Left colon (tissue), 2 donors: Measurements from ENCODE around the gene ELAPOR1. TPM values are rescaled to one million over a fixed set of nuclear protein-coding genes. Genes with fewer than 3 reads are reported as not detected.
A peak's percentile ranks its signal among the peaks of the same experiment; 100 is the strongest.

Experiments
- ATAC-seq: fragments of 200-7000 bp; cut with Tn5 transposase; one replicate; pipeline ENCODE4 v1.9.1; 2020; ENCODE audit warnings: mild to moderate bottlenecking, moderate library complexity
- DNase-seq, 2 donors: peaks; one replicate each; pipeline ENCODE4 v3.0.0-alpha.2; 2020
- intact Hi-C, 2 donors: fragments of 100-400 bp; cut with DNase I in 1 of 2; cut with micrococcal nuclease in 1 of 2; formaldehyde crosslinking; loops; one replicate each; pipeline versions ENCODE4 v1.11.2 to v1.14.0; 2022; cut with DNase I, micrococcal nuclease
- long read RNA-seq: library from polyadenylated mRNA; unstranded; transcript quantifications from one replicate; pipeline ENCODE4 v2.0.0, GENCODE V29; 2021
- total RNA-seq, 2 donors: library from RNA; stranded (reverse); fragmentation: NEBNext Ultra II Directional; extraction: Animal tissue kit (Norgen Biotek cat#: 25700); gene quantifications; one replicate each; pipeline ENCODE4 v1.2.1, GENCODE V29; 2021
- donor health status: DM: no; HTN: no; CAD: no.
- donor health status: DM: yes; HTN: yes; CAD: no.

Gene ELAPOR1
- 100 to 1,000 TPM in 1 of 2 donors, 10 to 100 TPM in 1; 96.7 to 121 TPM for total RNA-seq
- long read RNA-seq, full-length matches to known transcripts: 46 of 93 reads
- long read RNA-seq, partial matches to known transcripts: 23 of 93 reads
- long read RNA-seq, other reads (novel, unspliced or antisense): 24 of 93 reads

DNA sequence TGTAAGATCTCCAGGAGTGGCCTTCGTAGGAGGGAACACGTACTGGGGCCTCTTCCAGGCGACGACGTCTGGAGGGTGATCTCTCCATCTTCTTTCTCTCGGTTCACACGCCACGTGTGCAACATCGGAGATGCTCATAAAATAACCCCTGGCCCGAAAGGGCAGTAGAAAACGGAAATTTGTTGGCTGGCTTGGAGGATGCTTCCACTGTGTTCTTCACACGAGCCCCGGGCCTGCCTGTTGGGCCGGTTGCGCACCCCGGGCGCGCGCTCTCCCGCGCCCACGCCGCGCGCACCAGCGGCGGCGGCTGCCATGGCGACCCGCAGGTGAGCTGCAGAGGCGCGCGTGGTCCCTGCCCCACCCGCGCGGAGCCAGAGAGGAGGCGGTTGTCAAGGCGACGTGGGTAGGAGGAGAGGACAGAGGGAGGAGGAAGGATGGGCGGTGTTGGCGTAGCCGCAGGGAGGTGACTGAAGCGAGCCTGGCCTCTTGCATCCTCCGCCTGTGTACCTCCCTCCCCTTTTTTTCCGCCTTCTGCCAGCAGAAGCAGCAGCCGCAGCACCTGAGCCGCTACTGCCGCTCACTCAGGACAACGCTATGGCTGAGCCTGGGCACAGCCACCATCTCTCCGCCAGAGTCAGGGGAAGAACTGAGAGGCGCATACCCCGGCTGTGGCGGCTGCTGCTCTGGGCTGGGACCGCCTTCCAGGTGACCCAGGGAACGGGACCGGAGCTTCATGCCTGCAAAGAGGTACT, at the start of gene ELAPOR1:
Gene ELAPOR1 (plus strand): TSS at position 526 of the 752 bp plus-strand sequence. CDS start 69 bp downstream, at position 595.
- peak; percentile 82 to 90 for DNase-seq
- intact Hi-C loops: no loop called here
- ATAC-seq: peak; percentile 81

- no peak for DNase-seq
- ATAC-seq: no peak
- intact Hi-C loops: no loop called here
These were observed 48.8 kb upstream of the ELAPOR1 start for GRCh38 chr1:109065137-109065536.

- intact Hi-C loops: no loop called here
- DNase-seq (no peak), ATAC-seq (no peak)
These were observed 46.0 kb upstream of the ELAPOR1 start for GRCh38 chr1:109067883-109068282.

DNA sequence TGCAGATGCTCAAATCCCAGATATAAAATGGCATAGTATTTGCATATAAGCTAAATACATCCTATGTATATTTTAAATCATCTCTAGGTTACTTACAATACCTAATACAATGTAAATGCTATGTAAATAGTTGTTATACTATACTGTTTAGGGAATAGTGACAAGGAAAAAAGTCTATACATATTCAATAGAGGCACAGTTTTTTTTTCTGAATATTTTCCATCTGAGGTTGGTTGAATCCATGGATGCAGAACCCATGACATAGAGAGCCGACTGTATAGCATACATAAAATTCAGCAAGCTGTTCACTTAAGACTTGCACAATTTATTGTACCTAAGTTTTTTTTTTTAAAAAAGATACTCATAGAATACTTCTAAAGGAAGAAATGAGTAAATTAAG, 44.6 kb upstream of the ELAPOR1 start:
- intact Hi-C loops: no loop called here
- ATAC-seq (no peak), DNase-seq (no peak)

- DNase-seq (peak; percentile 95 to 96), ATAC-seq (peak; percentile 100)
- intact Hi-C loops: no loop called here
These were observed 38.1 kb upstream of the ELAPOR1 start, which contains the start of gene TAF13 for GRCh38 chr1:109075531-109076490. Gene TAF13, minus strand, starts transcription at chr1:109076003. Its CDS starts 56 bp downstream, at chr1:109075947.

DNA sequence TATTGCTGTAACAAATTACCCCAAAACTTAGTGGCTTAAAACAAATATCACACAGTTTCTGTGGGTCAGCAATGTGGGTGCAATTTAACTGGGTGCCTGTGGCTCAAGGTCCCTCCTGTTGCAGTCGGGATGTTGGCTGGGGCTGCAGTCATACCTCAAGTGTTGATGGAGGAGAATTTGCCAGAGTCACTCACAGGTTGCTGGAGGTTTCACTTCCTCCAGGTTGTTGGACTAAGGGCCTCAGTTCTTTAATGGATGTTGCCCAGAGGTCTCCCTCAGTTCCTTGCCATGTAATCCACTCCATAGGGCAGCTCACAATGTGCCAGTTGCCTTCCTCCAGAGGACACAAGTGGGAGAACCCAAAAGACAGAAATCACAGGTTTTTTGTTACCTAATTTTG, 35.6 kb upstream of the ELAPOR1 start:
- DNase-seq (no peak), ATAC-seq (no peak)
- intact Hi-C loops: no loop called here

DNA sequence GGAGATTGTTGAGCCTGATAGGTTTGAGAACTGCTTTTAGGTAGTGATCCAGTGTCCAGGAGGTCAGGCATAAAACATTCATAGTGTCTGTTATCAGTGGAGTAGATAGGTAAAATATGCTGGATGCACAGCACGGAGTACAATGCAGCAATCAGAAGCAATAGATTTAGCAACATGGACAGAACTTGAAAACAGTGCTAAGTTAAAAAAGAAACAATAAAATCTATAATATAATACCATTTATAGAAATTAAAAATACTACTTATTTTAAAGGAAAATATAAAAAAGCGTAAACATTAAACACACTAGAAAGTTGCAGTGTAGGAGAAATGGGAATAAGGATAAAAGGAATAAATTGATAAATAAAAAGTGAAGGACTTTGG, 34.7 kb upstream of the ELAPOR1 start:
- ATAC-seq (no peak), DNase-seq (no peak)
- intact Hi-C loops: no loop called here

GRCh38 chr1:109080441-109081082, 33.4 kb upstream of the ELAPOR1 start:
- ATAC-seq (no peak), DNase-seq (no peak)
- intact Hi-C loops: no loop called here

DNA sequence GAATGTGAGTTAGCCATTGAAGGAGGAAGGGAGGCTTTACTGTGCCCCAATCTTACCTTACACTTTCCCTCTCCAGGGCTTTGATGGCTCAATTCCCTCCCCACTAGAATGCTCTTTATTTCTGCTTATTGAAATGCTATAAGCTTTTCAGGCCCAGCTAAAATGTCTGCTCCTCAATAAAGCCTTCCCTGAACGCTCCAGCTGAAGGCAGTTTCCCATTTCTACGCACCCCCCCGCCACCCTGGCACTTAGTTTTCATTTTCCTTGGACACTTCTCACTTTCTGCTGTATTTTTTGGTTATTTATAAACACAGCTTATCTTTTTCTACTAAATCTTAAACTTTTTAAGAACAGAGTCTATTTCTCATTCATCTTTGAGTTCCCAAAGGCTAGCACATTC, 30.4 kb upstream of the ELAPOR1 start:
- intact Hi-C loops: no loop called here
- ATAC-seq (no peak), DNase-seq (no peak)

DNA sequence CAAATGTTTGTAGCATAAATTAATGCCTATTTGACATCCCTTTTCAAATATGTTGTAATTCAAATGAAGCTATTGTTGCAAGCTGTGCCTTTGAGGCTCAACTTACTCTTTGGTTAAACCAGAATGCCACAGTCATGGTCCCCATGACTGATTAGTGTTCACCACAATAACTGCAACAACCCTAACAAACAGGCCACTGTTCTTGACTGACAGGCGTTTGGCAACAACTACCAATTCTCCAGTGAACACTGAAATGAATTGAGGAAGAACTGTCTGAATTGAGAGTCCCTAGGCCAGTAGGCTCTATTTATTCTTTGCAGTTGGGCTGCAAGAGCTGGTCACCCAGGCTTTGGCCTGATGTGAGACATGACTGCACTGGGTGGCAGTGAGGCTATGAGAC, 30.0 kb upstream of the ELAPOR1 start:
- intact Hi-C loops: no loop called here
- DNase-seq: no peak
- ATAC-seq: no peak

DNA sequence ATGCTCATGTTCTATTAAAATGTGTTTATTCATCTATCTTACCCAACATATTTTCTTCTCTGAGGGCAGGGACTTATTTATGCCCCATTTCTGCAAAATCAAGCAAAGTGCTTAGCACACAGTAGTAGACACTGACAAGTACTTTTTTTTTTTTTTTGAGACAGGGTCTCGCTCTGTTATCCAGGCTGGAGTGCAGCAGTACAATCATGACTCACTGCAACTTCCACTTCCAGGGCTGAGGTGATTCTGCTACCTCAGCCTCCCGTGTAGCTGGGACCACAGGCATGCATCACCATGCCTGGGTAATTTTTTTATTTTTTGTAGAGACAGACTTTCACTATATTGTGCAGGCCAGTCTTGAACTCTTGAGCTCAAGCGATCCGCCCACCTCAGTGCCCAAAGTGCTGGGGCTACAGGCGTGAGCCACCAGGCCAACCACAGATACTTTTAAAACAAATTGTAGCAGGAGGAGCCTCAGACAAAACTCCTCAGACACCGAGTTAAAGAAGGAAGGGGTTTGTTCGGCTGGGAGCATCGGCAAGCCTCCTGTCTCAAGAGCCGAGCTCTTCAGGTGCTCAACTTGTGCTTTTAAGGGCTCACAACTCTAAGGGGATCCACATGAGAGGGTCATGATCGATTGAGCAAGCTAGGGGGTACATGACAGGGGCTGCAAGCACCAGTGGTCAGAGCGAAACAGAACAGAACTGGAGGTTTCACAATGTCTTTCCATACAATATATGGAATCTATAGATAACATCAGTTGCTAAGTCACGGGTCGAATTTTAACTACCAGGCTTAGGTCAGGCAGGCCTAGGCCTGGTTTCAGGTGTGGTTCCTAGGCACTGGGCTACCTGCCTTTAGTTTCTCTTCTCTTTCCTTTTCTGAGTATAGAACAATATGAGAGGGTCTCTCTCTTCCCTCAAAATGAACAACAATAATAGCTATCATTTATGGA, 29.1 kb upstream of the ELAPOR1 start:
- ATAC-seq: no peak
- intact Hi-C loops: no loop called here
- no peak for DNase-seq

DNA sequence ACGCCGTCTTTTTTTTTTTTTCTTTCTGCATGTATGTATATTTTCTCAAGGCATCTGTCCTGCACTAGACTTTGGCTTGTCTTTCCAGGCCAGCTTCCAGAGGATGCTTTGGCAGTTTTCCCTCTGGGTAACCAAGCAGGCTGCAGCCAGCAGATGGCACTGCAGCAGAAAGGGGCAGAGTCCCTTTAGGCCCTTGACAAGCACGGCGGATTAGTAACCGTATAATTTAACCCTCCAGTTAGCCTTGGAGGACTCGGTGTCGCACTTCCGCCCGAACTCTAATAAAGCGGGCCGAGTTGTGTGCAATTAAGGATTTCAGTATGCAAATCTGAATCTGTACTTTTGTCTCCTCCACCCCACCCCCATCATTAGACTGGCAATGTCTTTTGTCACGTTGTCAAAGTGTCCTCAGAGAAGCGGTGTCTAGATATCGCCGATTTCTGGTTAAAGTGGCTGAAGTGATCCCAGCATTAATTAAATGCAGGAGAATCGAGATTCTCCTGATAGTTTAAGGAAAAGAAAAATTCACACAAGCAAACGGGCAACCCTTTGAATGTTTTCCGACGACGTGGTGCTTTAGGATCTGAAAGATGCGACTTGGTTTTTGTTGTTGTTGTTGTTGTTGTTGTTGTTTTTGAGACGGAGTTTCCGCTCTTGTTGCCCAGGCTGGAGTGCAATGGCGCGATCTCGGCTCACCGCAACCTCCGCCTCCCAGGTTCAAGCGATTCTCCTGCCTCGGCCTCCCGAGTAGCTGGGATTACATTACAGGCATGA, 24.5 kb upstream of the ELAPOR1 start:
- ATAC-seq (peak; percentile 63), DNase-seq (peak; percentile 81 to 85)
- intact Hi-C loops: no loop called here

DNA sequence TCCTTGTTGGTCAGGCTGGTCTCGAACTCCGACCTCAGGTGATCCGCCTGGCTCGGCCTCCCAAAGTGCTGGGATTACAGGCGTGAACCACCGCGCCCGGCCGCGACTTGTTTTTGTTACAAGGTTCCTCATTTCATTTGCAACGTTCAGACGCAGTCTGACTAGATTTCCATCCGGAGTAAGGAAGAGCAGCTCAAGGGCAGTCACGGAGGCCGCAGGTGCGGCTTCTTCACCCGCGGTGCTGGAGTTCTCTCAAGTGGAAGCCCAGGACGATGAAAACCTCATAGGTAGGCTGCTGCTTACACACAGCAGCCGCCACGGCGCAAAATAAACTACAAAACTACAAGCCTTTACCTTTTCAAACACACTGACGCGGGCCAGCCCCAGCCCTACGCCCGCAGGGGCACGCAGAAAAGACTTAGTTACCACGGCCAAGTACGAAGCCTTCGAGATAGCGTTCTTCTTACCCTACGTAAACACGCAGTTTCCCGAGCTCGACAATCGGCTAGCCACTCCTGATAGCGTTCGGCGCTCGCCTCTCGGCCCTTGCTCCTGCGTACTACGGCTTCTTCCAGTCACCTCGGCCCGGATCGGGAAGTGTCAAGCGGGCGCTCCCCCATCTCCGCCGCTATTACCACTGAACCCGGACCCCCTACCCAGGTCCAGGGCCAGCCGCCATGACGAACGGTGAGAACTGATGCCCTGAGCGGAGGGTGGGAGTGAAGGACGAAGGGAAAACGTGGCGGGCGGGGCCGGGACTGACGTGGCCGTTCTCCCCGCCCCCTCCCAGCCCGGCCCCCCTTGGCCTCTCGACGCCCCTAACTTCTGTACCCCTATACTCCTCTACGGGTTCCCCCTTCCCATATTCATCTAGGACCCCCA, 23.5 kb upstream of the ELAPOR1 start, which contains the start of gene TMEM167B:
Gene TMEM167B (plus strand): TSS at position 569 of the 882 bp plus-strand sequence. CDS start 109 bp downstream, at position 678.
- peak; percentile 89 for ATAC-seq
- intact Hi-C loops: no loop called here
- DNase-seq: peak; percentile 93 to 95

DNA sequence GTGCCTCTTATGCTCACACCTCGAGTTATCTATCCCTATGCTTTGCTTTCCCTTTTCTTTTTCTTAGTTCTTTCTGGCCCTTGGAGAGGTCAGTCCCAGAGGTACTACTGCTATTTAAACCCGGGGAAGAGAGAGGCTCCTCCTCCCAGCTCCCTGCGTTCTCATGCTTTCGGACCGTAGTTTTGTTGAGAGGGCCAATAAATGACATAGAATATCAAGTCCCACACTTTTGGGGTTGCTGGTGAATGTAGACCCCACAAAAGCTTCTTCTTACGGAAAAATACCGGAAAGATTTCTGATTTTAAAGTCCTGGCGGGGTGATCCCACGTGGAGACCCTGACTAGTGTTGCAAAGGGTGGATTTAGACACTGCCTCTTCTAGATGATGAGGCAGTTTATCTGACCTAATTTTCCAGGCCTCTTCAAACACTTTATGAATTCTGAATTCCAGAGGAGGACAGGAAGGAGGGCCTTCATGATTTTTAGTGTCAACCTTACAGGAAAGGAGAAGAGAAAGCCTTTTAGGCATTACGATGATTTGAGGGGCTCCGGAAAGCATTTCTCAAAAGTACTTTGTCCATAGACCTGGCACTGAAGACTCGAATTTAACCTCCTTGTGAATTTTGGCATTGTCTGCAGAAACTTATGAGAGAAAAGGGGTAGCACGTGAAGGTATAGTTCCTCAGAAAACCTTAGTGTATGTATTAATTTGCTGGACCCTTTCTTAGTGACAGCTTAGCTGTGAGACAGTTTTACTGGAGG, 22.7 kb upstream of the ELAPOR1 start:
- intact Hi-C loops: no loop called here
- ATAC-seq (peak; percentile 70), DNase-seq (peak; percentile 41 to 46)

DNA sequence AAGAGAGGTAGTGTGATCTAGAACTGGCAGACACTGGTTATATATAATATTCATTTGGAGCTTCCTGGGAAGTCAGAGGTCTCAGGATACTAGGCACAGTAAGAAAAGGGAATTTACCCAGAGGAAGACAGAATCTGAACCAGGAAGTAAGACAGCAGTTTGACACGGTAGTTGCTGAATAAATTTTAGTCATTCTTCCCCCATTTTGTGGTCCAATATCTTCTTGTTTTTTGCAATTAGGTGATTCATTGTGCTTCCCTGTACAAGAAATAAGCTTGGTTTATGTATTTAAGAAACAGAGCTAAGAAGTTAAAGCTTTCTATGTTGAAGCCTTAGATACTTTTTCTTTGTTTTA, 22.1 kb upstream of the ELAPOR1 start:
- ATAC-seq: peak; percentile 35
- intact Hi-C loops: no loop called here
- DNase-seq: no peak

DNA sequence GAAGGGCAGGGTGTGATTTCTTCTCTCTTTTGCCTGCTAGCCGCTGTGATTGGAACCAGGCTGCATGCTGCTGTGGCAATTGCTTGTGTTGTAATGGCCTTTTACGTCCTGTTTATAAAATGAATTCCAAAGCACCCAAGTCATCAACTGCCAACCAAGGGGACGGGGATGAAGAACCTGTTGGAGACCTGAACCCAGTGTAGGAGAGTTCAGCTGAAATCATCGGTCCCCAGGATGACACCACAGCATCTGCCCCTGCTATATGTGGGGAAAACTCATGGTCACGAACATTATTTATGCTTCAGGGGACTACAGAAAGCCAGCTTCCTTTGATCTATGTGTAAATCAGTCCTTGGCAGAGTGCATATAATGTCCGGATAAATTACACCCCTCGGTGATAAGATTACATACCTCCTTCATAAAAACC, 19.5 kb upstream of the ELAPOR1 start:
- intact Hi-C loops: no loop called here
- ATAC-seq (no peak), DNase-seq (no peak)
